Measurements from ENCODE around the gene IPP. TPM values are rescaled to one million over a fixed set of nuclear protein-coding genes. Genes with fewer than 3 reads are reported as not detected.
A peak's percentile ranks its signal among the peaks of the same experiment; 100 is the strongest.
"Not testable (repeated sequence)": the region's sequence is repeated elsewhere in the genome, so short reads cannot be mapped to it uniquely, and the experiment has no call there.

The IPP gene
- total RNA-seq, 2 donors from 2014 or later: 18.8 to 20.1 TPM

DNA sequence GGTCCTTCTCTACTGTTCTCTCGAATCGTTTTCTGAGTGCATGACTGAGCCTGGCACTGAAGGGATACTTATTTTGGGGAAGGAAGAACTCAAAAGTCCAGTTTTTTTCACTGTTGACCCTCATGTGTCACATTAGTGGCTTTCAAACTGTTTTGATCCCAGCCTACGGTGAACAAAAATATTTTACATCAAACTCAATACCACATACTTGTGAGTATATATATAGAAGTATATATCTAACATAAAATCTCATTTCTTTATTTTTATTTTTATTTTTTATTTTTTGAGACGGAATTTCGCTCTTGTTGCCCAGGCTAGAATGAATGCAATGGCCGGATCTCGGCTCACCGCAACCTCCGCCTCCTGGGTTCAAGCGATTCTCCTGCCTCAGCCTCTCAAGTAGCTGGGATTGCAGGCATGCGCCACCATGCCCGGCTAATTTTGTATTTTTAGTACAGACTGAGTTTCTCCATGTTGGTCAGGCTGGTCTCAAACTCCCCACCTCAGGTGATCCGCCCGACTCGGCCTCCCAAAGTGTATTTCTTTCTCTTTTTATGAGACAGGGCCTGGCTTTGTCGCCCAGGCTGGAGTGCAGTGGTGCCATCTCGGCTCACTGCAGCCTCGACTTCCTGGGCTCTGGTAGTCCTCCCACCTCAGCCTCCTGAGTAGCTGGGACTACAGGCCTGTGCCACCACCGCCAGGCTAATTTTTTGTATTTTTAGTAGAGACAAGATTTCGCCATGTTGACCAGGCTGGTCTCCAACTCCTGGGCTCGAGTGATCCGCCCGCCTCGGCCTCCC is 786 bp upstream of the IPP start:
- peak in 1 of 2 donors; percentile 12 for DNase-seq
- ATAC-seq; intact Hi-C loops (cut with DNase I, micrococcal nuclease): not testable (repeated sequence)

DNA sequence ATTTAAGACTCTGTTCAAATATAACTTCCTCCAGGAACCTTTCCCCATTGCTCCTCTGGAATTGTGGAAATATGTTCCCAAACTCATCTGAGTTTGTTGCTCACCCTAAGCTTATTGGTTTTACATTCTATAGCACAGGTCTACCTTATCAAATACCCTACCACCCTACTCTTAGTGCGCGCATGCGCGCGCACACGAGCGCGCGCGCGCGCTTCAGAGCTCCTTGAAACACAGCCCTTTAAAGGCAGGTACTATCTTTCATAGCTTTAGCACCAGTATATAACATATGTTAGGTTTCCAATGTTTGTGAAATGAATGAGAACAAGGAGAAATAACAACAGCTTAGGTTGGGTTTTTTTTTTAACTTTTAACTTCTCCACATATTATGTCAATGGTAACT is 3.5 kb downstream of the IPP start:
- DNase-seq (no peak), ATAC-seq (no peak)
- intact Hi-C loops (cut with DNase I, micrococcal nuclease): no loop called here

DNA sequence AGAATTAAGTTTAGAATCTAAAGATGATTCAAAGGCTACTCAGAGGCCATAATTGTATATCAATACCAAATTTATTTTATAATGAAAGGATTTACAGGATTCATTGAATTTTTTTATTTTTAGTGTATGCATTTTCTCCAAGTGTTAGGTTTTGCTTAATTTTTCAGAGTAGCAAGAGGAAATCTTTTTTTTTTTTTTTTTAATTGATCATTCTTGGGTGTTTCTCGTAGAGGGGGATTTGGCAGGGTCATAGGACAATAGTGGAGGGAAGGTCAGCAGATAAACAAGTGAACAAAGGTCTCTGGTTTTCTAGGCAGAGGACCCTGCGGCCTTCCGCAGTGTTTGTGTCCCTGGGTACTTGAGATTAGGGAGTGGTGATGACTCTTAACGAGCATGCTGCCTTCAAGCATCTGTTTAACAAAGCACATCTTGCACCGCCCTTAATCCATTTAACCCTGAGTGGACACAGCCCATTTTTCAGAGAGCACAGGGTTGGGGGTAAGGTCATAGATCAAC is 10.8 kb downstream of the IPP start:
- ATAC-seq; DNase-seq; intact Hi-C loops (cut with DNase I, micrococcal nuclease): not testable (repeated sequence)

DNA sequence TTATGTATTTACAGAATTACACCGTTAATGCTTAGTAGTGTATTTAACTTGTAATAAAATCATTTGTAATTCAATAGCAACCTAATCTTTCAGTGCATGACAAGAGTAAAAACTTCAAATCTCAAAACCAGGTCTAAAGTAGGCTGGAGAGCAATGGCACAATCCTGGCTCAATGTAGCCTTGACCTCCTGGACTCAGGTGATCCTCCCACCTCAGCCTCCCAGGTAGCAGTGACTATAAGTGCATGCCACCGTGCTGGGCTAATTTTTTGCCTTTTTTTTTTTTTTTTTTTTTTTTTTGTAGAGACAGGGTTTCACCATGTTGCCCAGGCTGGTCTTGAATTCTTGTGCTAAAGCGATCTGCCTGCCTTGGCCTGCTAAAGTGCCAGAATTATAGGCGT is 11.3 kb downstream of the IPP start:
- ATAC-seq (no peak), DNase-seq (no peak)
- intact Hi-C loops (cut with DNase I, micrococcal nuclease): no loop called here

DNA sequence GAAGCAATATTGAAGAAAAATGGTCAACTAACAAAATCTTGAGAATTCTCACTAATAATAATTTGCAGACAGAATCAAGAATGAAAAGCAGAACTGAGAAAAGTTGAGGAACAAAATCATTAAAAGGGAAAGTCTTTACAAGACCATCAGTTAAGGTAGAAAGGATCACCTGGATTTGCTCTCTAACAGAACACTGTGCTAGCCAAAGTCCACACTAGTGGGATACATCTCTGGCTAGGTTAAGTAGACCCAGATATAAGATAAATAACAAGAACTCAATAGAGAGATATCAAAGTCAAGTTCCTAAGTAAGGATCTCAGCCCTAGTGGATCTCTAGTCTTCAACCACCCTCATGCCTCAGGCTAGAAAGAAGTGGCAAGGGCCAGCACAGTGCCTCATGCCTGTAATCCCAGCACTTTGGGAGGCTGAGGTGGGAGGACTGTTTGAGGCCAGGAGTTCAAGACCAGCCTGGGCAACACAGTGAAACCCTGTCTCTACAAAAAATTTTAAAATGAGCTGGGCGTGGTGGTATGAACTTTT is 19.6 kb downstream of the IPP start:
- intact Hi-C loops (cut with DNase I, micrococcal nuclease): no loop called here
- ATAC-seq: no peak
- no peak for DNase-seq

DNA sequence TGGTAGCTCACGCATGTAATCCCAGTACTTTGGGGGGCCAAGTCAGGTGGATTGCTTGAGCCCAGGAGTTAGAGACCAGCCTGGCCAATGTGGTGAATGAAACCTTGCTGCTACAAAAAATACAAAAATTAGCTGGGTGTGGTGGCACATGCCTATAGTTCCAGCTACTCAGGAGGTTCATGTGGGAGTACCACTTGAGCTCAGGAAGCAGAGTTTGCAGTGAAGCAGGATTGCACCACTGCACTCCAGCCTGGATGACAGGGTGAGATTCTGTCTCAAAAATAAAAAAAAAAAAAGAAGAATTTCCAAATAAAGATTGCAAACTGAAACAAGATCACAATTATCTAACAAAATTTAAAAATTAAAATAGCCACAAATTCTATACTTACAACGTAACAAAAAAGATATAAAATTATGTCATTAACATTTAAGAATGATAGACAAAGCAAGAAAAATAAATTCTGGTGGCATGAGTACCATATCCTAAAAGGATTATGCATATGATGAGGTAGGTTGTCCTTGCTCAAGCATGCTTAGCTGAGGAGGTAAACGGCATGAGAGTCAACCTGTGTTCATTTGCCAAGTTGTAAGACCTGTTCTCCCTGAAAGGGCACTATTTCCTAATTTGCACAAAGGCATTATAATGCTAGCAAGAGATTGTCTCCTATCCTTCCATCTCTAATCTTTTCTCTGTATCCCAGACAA is 20.2 kb downstream of the IPP start:
- DNase-seq (no peak), ATAC-seq (peak; percentile 52)
- intact Hi-C loops (cut with DNase I, micrococcal nuclease): no loop called here

DNA sequence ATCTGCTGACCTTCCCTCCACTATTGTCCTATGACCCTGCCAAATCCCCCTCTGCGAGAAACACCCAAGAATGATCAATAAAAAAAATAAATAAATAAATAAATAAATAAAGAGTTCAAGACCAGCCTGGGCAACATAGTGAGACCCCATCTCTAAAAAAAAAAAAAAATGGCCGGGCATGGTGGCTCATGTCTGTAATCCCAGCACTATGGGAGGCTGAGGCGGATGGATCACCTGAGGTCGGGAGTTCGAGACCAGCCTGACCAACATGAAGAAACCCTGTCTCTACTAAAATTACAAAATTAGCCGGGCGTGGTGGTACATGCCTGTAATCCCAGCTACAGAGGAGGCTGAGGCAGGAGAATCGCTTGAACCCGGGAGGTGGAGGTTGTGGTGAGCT is 24.4 kb downstream of the IPP start:
- DNase-seq; intact Hi-C loops (cut with DNase I, micrococcal nuclease); ATAC-seq: not testable (repeated sequence)

DNA sequence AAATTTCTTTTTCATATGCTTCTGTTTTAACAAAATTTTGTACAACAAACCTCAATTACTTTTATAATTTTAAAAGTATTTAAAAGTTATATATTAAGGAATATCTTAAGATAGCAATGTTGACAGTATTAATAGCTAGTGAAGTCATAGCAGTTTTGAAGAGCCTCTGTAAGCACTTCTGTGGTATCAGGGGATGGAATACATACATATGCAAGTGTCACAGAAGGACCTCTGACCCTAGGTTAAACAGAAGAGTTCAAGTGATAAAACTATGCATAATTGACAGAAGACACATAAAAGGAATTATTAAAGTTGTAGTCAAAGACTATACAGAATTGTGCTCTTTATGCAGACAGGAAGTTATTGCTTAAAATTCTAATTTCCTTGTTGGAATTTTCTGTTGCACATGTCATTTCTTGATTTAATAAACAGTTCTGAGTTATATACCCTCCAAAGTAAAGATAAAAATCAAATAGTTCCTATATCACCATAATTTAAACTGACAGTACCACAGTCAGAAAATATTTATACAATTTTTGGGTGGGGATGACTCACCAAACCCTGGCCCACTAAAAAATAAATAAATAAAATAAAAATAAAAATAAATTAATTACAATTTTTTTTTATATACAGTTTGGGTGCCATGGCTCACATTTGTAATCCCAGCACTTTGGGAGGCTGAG is 27.1 kb downstream of the IPP start:
- DNase-seq (no peak), ATAC-seq (no peak)
- intact Hi-C loops (cut with DNase I, micrococcal nuclease): no loop called here

DNA sequence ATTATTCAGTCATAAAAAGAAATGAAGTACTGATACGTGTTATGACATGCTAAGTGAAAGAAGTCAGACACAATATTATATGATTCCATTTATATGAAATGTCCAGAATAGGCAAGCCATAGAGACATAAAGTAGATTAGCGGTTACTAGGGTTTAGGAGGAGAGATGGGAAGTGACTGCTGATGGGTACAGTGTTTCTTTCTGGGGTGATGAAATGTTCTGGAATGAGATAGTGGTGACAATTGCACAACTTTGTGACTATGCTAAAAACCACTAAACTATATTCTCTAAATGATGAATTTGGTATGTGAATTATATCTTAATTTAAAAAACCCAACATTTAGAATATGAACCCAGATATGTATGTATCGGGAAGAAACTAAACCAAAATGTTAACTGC is 27.6 kb downstream of the IPP start:
- DNase-seq (no peak), ATAC-seq (no peak)
- intact Hi-C loops (cut with DNase I, micrococcal nuclease): no loop called here

DNA sequence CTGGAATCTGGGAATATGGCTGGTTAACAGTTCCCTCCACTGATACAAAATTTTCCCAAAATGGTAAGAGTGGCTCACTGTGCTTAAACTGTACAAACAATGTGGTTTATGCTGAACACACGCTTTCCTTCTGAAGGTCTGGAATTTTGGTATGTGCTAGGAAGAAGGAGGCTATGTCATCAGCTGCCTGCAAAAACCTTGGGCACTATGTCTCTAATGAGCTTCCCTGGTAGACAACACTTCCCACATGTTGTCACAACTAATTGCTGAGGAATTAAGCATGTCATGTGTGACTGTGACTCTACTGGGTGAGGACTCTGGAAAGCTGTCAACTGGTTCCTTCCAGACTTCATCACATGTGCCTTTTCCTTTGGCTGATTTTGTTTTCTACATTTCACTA is 29.2 kb downstream of the IPP start:
- DNase-seq (no peak), ATAC-seq (no peak)
- intact Hi-C loops (cut with DNase I, micrococcal nuclease): no loop called here

DNA sequence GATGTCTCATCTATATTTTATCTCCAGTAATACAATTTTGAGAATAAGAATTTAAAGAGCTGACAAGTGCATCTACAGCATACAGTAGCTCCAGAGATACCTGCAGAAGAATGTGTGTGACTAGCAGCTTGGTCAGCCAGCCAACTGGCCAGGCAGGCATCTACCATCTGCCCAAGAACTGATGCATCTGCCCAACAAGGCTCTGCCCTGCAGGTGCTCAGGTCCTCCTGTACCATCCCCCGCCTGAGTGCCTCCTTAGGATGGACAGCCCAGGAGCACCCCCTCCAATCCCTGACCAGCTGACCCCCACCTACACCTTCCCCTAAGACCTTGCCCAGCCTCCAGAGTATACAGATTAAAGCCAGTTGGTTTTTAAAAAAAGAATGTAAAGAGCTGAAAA is 32.2 kb downstream of the IPP start:
- intact Hi-C loops (cut with DNase I, micrococcal nuclease): no loop called here
- no peak for DNase-seq
- no peak for ATAC-seq

DNA sequence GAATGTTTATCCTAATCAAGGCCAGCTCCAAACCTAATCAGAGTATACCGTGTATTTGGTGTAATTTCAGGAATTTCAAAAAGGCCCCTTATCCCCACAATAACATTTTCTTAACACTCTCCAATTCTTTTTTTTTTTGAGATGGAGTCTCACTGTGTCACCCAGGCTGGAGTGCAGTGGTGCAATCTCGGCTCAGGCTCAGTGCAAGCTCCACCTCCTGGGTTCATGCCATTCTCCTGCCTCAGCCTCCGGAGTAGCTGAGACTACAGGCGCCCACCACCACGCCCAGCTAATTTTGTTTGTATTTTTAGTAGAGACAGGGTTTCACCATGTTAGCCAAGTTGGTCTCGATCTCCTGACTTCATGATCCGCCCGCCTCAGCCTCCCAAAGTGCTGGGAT is 33.1 kb downstream of the IPP start:
- intact Hi-C loops (cut with DNase I, micrococcal nuclease); DNase-seq; ATAC-seq: not testable (repeated sequence)

DNA sequence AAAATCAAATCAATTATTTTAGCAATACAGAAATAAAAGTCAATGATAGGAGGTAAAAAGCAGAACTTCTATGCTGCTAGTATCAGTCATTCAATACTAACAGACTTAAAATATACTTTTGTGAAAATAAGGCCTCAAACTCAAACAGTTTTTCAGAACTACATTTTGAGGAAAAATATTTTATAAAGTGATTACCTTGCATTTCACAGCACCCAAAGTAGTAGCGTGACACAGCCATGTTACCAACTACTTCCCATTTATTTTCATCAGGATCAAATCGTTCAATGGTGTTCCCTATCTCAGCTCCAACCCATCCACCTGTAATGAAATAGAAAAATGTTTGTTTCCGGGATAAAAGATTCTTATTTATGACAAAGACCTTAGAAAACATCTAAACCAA is 33.8 kb downstream of the IPP start:
- no peak for DNase-seq
- ATAC-seq: no peak
- intact Hi-C loops (cut with DNase I, micrococcal nuclease): no loop called here

DNA sequence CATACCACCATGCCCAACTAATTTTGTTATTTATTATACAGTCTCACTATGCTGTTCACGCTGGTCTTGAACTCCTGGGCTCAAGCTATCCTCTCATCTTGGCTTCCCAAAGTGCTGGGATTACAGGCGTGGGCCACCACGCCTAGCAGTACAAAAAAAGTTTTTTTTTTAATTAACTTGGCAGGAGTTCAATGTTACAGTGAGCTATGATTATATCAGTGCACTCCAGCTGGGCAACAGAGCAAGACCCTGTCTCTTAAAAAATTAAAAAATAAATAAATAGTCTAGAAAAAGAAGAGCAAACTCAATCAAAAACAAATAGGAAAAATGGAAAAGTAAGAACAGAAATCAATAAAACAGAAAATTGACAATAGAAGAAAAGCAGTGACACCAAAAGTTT is 36.7 kb downstream of the IPP start:
- ATAC-seq: no peak
- intact Hi-C loops (cut with DNase I, micrococcal nuclease): no loop called here

DNA sequence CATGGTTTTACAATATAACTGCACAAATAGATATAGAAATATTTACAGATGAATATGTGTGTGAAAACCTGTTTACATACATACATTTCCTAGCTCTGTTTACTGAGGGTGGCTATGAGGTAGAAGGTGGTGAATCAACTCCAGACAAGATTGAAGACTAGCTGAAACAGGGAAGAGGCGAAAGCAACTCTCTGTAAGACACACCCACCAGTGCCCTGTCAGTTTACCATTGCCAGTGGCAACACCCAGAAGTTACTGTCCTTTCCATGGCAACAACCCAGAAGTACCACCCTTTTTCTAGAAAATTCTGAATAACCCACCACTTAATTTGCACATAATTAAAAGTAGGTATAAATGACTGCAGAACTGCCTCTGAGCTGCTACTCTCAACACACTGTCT is 45.8 kb downstream of the IPP start:
- ATAC-seq (peak; percentile 48), DNase-seq (no peak)
- intact Hi-C loops (cut with DNase I, micrococcal nuclease): no loop called here

More for the DNA sequence above, 36.7 kb downstream of the IPP start:
- no peak for DNase-seq

DNA sequence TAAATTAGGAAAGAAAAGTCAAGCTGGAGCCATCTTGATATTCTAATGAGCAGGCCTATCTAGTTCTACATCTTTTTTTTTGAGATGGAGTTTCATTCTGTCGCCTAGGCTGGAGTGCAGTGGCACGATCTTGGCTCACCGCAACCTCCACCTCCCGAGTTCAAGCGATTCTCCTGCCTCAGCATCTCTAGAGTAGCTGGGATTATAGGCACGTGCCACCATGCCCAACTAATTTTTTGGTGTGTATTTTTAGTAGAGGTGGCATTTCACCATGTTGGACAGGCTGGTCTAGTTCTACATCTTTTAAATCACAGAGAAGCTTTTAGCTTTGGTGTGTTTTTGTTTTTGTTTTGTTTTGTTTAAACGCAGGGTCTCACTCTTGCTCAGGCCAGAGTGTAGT is 55.6 kb downstream of the IPP start:
- intact Hi-C loops (cut with DNase I, micrococcal nuclease): no loop called here
- no peak for ATAC-seq
- no peak for DNase-seq

DNA sequence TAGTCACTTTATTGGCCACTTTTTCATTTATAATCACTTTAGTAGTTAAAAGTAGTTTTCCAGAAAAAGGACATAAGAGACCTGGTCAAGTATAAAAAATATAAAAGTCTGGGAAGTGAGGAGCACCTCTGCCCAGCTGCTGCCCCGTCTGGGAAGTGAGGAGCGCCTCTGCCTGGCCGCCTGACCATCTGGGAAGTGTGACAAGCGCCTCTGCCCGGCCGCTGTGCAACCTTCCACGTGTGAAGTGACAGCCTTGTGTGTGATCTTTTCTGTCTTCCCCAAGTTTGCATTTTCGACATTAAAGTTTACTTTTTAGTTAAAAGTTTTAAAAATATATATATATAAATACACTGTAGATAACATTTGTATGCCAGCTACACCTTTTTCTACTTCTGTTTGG is 56.6 kb downstream of the IPP start:
- ATAC-seq; intact Hi-C loops (cut with DNase I, micrococcal nuclease); DNase-seq: not testable (repeated sequence)

DNA sequence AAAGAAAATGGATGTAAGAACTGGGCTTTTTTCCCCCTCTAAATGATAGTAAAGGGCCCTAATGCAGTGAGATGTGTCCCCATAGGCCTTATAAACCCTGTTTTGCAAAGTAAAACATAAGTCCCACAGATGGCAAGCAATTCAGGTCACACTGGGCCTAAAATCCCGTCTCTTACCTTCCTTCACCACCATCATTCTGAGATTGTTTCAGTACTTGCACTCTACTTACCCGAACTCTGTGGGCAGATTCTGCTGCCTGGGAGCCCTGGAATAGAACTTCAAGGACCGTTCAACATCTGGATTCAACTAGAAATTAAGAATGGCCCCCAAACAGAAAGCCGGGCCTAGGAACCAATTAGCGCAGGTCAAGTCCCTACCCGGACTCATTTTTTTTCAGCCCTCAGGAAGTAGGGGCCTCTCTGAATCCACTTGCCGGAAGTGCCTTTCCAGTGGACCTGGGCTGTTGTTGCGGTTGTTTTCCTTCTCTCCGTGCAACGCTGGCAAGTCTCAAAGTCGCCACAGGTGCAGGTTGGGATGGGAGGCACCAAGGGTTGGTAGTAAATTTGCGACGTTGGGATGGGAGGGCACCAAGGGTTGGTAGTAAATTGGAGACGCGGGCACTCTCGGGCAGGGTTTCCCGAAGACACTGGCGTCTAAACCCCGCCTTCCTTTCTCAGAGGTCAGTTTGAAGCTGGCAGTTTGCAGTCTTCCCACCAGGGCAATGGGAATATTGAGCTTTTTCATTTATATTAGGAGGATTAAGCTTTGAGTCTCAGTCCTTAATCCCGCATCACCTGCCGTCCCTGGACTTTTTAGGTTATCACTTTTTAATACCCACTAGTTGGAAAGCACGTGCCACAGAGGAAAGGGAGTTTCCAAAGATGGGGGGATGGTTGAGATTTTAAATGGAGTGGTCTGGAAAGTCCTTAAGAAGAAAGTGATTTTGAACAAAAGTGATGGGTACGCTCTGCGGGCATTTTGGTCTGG is 62.4 kb downstream of the IPP start, which contains the start of gene TMEM69:
TSS of gene TMEM69 (plus strand) at position 428 of the 987 bp plus-strand sequence. CDS start 2,888 bp downstream, outside the sequence.
- DNase-seq (peak; percentile 69 to 78), ATAC-seq (peak; percentile 51)
- intact Hi-C loops (cut with DNase I, micrococcal nuclease): loop anchor here in 1 of 2 donors (10.0 kb wide), 1 partner anchor 103 kb away; the partner anchor contains the start of gene NASP

Data from left colon (tissue), 2 donors.